ENCODE measurements around the gene VRK3.
"Not testable (repeated sequence)": the region's sequence is repeated elsewhere in the genome, so short reads cannot be mapped to it uniquely, and the experiment has no call there.

Gene VRK3, protein sequence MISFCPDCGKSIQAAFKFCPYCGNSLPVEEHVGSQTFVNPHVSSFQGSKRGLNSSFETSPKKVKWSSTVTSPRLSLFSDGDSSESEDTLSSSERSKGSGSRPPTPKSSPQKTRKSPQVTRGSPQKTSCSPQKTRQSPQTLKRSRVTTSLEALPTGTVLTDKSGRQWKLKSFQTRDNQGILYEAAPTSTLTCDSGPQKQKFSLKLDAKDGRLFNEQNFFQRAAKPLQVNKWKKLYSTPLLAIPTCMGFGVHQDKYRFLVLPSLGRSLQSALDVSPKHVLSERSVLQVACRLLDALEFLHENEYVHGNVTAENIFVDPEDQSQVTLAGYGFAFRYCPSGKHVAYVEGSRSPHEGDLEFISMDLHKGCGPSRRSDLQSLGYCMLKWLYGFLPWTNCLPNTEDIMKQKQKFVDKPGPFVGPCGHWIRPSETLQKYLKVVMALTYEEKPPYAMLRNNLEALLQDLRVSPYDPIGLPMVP

GRCh38 chr19:50025022-50025793 is at the start of gene VRK3:
TSS of gene VRK3 (minus strand) at chr19:50025372. CDS start at chr19:50016162, 9,210 bp downstream.
- peaks cover 43% of the 10 kb centered on the region for H4K20me1 ChIP-seq (ENCODE audit: insufficient read depth, low read length)
- H3K79me2 ChIP-seq (ENCODE audit: insufficient read depth, low read length), result peaks cover 86% of the 10 kb centered on the region
- peak within 1 kb of the TSS; percentile 86 for H3K4me2 ChIP-seq (ENCODE audit: insufficient read depth, low read length)
- H3K9ac ChIP-seq (ENCODE audit: low read depth, low read length), result peak within 1 kb of the TSS; percentile 82
- TF ChIP-seq EZH2 (IDR thresholded peaks at IDR 0.05; ENCODE audit: borderline replicate concordance, low read depth, low read length, severe bottlenecking), result no peak
- TF ChIP-seq, protein P1, sequence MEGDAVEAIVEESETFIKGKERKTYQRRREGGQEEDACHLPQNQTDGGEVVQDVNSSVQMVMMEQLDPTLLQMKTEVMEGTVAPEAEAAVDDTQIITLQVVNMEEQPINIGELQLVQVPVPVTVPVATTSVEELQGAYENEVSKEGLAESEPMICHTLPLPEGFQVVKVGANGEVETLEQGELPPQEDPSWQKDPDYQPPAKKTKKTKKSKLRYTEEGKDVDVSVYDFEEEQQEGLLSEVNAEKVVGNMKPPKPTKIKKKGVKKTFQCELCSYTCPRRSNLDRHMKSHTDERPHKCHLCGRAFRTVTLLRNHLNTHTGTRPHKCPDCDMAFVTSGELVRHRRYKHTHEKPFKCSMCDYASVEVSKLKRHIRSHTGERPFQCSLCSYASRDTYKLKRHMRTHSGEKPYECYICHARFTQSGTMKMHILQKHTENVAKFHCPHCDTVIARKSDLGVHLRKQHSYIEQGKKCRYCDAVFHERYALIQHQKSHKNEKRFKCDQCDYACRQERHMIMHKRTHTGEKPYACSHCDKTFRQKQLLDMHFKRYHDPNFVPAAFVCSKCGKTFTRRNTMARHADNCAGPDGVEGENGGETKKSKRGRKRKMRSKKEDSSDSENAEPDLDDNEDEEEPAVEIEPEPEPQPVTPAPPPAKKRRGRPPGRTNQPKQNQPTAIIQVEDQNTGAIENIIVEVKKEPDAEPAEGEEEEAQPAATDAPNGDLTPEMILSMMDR (IDR thresholded peaks at IDR 0.05; ENCODE audit: borderline replicate concordance, extremely low read depth, low read length, poor library complexity, severe bottlenecking), result peak; percentile 20
- H2AFZ ChIP-seq (ENCODE audit: low read depth, low read length), result peak within 1 kb of the TSS; percentile 94
- peaks cover 18% of the 10 kb centered on the region for H3K36me3 ChIP-seq (ENCODE audit: insufficient read depth, low read length)
- DNase-seq, result peak; percentile 100
- H3K4me3 ChIP-seq (ENCODE audit: low read depth in 1 of 2, low read length in 2 of 2), result peak within 1 kb of the TSS; percentile 75 to 92
- H3K27me3 ChIP-seq (ENCODE audit: insufficient read depth, low read length, poor library complexity), result no peaks in the 10 kb centered on the region
- peaks cover 44% of the 10 kb centered on the region for H3K4me1 ChIP-seq (ENCODE audit: insufficient read depth, low read length)
- no peaks in the 10 kb centered on the region for H3K9me3 ChIP-seq (ENCODE audit: insufficient read depth, low read length, severe bottlenecking)
- peak within 1 kb of the TSS; percentile 95 for H3K27ac ChIP-seq (ENCODE audit: low read length)
- peak; percentile 85 for ATAC-seq (ENCODE audit: insufficient read depth, low read depth)

DNA sequence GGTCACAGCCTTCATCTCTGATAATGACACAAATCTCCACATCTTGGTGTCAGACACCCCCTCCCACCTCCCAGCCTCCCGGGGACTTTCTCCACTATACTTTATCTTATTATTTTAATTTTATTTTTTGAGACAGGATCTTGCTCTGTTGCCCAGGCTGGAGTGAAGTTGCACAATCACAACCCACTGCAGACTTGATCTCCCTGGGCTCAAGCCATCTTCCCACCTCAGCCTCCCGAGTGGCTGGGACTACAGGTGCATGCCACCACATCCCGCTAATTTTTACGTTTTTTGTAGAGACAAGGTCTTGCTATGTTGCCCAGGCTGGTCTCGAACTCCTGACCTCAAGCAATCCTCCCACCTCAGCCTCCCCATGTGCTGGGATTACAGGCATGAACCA is 43.2 kb upstream of the VRK3 start:
- not testable (repeated sequence) for H3K27me3 ChIP-seq (ENCODE audit: insufficient read depth, low read length, poor library complexity); H4K20me1 ChIP-seq (ENCODE audit: insufficient read depth, low read length); H3K79me2 ChIP-seq (ENCODE audit: insufficient read depth, low read length); H3K36me3 ChIP-seq (ENCODE audit: insufficient read depth, low read length); DNase-seq; H3K4me3 ChIP-seq (ENCODE audit: low read depth in 1 of 2, low read length in 2 of 2); H2AFZ ChIP-seq (ENCODE audit: low read depth, low read length); H3K9me3 ChIP-seq (ENCODE audit: insufficient read depth, low read length, severe bottlenecking); H3K27ac ChIP-seq (ENCODE audit: low read length); H3K9ac ChIP-seq (ENCODE audit: low read depth, low read length); H3K4me2 ChIP-seq (ENCODE audit: insufficient read depth, low read length); H3K4me1 ChIP-seq (ENCODE audit: insufficient read depth, low read length); ATAC-seq (ENCODE audit: insufficient read depth, low read depth)

DNA sequence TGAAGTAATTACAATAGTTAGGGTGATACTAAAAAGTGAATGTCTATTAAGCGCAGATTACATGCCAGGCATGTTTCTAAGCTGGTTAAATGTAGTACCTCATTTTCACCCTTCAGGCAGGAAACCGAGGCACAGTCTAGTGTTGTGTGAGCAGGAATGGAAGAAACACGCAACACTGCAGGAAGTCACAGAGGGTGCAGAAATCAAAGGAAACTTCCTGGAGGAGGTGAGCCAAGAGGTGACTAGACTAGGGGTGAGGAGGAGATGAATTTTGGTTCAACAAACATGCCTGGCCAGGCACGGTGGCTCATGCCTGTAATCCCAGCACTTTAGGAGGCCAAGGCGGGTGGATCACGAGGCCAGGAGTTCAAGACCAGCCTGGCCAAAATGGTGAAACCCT is 42.4 kb upstream of the VRK3 start:
- Histone ChIP-seq H3K27me3 (ENCODE audit: insufficient read depth, low read length, poor library complexity) (no peaks in the 10 kb centered on the region), H3K4me2 (ENCODE audit: insufficient read depth, low read length) (no peak overlapping the region), H3K4me3 (ENCODE audit: low read depth in 1 of 2, low read length in 2 of 2) (no peak overlapping the region), H2AFZ (ENCODE audit: low read depth, low read length) (no peak overlapping the region), H3K9me3 (ENCODE audit: insufficient read depth, low read length, severe bottlenecking) (no peaks in the 10 kb centered on the region), H3K4me1 (ENCODE audit: insufficient read depth, low read length) (no peaks in the 10 kb centered on the region), H3K27ac (ENCODE audit: low read length) (no peak overlapping the region), H4K20me1 (ENCODE audit: insufficient read depth, low read length) (no peaks in the 10 kb centered on the region), H3K36me3 (ENCODE audit: insufficient read depth, low read length) (no peaks in the 10 kb centered on the region), H3K9ac (ENCODE audit: low read depth, low read length) (no peak overlapping the region), H3K79me2 (ENCODE audit: insufficient read depth, low read length) (no peaks in the 10 kb centered on the region)
- TF ChIP-seq, protein P1 (IDR thresholded peaks at IDR 0.05; ENCODE audit: borderline replicate concordance, extremely low read depth, low read length, poor library complexity, severe bottlenecking), result no peak
- TF ChIP-seq EZH2 (IDR thresholded peaks at IDR 0.05; ENCODE audit: borderline replicate concordance, low read depth, low read length, severe bottlenecking), result no peak
- no peak for DNase-seq
- no peak for ATAC-seq (ENCODE audit: insufficient read depth, low read depth)

GRCh38 chr19:50065938-50066337 is 40.8 kb upstream of the VRK3 start:
- ATAC-seq (ENCODE audit: insufficient read depth, low read depth) (no peak), DNase-seq (no peak)
- Histone ChIP-seq H3K27me3 (ENCODE audit: insufficient read depth, low read length, poor library complexity) (no peaks in the 10 kb centered on the region), H3K4me1 (ENCODE audit: insufficient read depth, low read length) (no peaks in the 10 kb centered on the region), H3K9ac (ENCODE audit: low read depth, low read length) (no peak overlapping the region), H3K4me3 (ENCODE audit: low read depth in 1 of 2, low read length in 2 of 2) (no peak overlapping the region), H4K20me1 (ENCODE audit: insufficient read depth, low read length) (no peaks in the 10 kb centered on the region), H3K36me3 (ENCODE audit: insufficient read depth, low read length) (no peaks in the 10 kb centered on the region), H2AFZ (ENCODE audit: low read depth, low read length) (no peak overlapping the region), H3K27ac (ENCODE audit: low read length) (no peak overlapping the region), H3K79me2 (ENCODE audit: insufficient read depth, low read length) (no peaks in the 10 kb centered on the region), H3K4me2 (ENCODE audit: insufficient read depth, low read length) (no peak overlapping the region), H3K9me3 (ENCODE audit: insufficient read depth, low read length, severe bottlenecking) (no peaks in the 10 kb centered on the region)
- TF ChIP-seq EZH2 (IDR thresholded peaks at IDR 0.05; ENCODE audit: borderline replicate concordance, low read depth, low read length, severe bottlenecking), result no peak
- TF ChIP-seq, protein P1 (IDR thresholded peaks at IDR 0.05; ENCODE audit: borderline replicate concordance, extremely low read depth, low read length, poor library complexity, severe bottlenecking), result no peak
